ENCODE measurements around the gene KRTAP10-1.

- TF ChIP-seq CTCF (IDR thresholded peaks at IDR 0.05 in 4 of 5, conservative IDR thresholded peaks at IDR 0.05 in 1 of 5) (no peak), POLR2A (IDR thresholded peaks at IDR 0.05) (no peak)
Observed at GRCh38 chr21:44525391-44526095, 14.5 kb downstream of the KRTAP10-1 start.
